GM19452 (cell line): ENCODE results near the gene CLBA1.

Experiments used
- ATAC-seq: cut with Tn5 transposase; IDR thresholded peaks from one replicate; pipeline ENCODE4 v1.9.1; 2021; ENCODE audit not compliant: unreplicated experiment

Gene CLBA1

GRCh38 chr14:104979758-104980610 lies 5.6 kb upstream of the CLBA1 start:
- no peak for ATAC-seq

- no peak for ATAC-seq
Measured at GRCh38 chr14:104980611-104981531, 4.7 kb upstream of the CLBA1 start.

- no peak for ATAC-seq
Measured at GRCh38 chr14:104981699-104982541, 3.7 kb upstream of the CLBA1 start.

GRCh38 chr14:104982548-104983230 lies 2.9 kb upstream of the CLBA1 start:
- no peak for ATAC-seq

- no peak for ATAC-seq
Measured at GRCh38 chr14:104983231-104983721, 2.3 kb upstream of the CLBA1 start.

GRCh38 chr14:104984056-104984894 lies 1.3 kb upstream of the CLBA1 start:
- ATAC-seq = no peak

GRCh38 chr14:104986487-104987164 lies 1.0 kb downstream of the CLBA1 start:
- ATAC-seq = no peak

DNA sequence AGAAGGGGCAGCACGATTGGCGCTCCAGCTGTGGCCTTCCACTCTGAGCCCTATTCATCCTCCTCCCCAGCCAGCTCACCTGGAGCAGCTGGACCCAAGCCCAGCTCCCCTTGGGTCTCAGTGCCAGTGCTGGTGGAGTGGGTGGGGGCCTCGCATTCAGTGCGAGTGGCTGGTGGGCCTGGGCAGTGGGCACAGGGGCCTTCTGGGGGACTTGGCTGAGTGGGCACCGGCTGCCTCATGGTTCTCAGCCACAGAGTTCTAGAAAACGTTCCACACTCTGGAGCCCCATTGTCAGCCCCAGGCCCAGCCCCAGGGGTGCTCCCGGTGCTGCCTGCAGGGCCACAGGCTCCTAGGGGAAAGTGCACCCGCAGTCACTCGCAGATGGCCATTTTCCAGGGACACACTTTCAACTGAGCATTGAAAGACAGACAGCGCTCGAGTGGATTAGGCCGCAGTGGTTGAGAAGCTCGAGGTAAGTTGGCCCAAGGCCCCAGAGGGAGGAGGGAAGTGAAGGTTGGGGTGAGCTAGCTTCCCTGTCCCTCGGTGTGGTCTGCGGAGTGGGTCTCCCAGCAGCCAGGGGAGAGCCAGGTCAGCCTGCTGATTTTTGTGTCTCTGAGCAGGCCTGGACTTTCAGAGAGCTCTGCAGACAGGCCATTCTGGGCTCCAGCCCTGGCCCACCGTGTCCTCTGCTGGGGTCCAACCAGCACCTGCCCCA lies 3.8 kb downstream of the CLBA1 start:
- ATAC-seq = no peak

DNA sequence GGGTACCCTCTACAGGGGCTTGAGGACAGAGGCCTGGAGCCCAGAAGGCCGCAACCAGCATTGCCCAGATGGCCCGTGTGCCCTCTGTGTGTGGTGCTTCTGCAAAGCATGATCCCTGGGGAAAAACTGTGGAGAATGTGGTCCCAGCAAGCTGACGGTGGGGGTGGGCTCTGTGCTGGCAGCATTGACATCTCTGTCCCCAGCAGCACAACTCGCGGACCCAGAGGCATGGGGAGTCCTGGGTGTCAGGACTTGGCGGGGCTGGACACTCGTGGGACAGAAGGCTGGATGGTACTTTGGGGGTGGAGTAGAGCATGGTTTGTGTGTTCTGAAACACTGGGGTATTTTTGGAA lies 4.3 kb downstream of the CLBA1 start:
- no peak for ATAC-seq

- no peak for ATAC-seq
Measured at GRCh38 chr14:104991896-104992230, 6.3 kb downstream of the CLBA1 start.

GRCh38 chr14:104992501-104992900 lies 6.9 kb downstream of the CLBA1 start:
- ATAC-seq = no peak

DNA sequence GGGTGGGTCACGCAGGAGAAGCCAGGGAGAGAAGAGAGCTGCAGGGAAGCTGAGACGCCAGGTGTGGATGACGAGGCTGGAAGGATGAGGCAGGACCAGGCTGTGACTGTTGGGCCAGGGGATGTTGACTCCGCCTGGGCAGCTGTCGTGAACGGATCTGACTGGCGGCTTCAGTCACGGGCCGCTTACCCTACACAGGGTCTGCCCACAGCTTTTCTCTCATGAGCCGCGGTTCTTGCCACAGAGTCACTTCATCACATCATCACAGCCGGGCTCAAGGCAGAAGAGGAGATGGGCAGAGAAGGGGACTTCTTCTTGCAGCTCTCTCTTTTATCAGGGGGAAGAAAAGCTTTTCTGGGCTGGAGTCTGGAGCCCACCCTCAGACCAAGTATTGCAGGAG lies 7.7 kb downstream of the CLBA1 start:
- ATAC-seq = no peak

DNA sequence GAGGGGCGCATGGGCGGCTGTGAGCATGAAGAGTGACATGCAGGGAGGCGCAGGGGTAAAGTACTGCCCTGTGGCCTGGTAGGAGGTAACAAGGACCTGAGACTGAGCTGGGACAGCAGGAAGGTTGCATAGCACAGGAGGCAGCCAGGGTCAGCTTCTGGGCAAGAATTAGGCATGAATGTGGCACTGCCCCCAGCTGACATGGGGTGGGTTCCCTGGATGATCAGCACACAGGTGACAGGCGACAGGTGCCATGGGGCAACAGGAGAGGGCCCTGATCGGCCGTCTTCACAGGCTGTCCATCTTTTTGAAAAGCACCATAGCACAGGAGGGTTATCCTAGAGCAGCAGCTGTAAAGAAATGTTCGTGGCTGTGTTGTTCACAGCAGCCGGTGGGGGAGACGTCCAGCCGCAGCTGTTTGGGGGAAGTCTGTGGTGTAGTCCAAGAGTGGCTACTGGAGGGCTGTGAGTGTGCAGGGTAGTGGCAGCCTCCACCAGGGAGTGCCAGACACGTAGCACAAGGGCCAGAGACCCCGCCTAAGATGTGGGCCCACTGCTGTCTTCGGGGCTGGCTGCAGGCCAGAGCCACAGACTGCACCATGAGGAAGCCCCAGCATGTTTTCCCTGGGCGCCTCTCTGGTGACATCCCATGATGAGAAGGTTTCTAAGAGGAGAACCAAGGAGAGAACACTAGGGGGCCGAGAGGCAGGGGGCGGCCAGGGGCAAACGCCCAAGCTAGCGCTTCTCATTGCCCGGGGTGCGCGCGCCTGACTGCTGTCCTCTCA lies 8.4 kb downstream of the CLBA1 start:
- ATAC-seq = no peak

DNA sequence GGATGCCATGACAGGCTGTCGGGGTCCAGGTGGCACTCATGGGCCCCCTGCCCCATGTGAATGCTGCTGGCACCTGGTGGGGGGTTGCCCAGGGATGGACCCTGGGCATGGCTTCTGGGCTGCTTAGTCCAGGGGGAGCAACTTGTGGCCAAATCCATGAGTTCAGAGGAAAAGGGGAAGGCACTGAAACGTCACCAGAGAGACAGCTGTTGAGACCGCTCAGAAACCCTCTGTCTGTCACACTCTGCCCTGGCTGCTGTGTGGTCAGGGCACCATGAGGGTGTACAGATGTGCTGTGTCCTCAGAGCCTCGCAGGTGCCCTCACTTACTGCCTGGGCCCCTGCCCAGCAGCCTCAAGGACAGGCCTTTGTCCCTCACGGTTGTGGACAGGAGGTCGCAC lies 9.4 kb downstream of the CLBA1 start:
- ATAC-seq = no peak

DNA sequence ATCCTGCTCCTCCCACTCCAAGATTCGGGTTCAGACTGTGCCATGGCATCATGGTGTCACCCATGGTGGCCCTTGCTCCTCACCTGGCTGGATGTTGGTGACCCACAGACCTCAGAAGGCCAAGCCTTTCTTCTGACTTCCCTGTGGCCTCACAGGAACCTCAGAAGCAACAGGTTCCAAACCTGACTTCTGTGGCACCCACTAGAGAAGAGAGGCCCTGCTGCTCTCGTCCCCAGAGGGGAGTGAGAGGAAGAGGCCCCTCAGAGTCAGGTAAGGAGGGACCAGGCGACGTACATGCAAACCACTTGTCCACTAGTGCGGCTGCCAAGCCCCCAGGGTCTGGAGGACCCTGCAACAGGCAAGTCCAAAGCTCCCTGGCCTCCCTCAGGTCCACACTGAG lies 10.4 kb downstream of the CLBA1 start:
- ATAC-seq = no peak

DNA sequence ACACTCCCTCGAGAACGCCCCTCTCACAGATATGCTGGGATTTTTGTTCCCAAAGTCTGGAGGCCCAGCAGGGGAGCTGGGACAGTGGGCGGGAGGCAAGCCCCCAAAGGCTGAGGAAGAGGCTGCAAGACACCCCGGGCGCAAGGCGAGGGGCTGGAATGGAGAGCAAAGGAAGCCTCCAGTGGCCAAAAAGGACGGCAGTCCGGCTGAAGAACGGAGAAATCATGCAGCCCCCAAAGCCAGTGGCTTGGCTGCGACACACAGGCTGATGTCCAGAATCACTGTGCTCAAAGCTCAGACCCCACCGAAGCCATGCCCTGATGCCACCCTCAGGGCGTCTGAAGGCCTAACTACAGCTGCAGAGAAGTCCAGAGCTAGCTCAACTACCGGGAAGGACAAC lies 10.9 kb downstream of the CLBA1 start:
- ATAC-seq = no peak

DNA sequence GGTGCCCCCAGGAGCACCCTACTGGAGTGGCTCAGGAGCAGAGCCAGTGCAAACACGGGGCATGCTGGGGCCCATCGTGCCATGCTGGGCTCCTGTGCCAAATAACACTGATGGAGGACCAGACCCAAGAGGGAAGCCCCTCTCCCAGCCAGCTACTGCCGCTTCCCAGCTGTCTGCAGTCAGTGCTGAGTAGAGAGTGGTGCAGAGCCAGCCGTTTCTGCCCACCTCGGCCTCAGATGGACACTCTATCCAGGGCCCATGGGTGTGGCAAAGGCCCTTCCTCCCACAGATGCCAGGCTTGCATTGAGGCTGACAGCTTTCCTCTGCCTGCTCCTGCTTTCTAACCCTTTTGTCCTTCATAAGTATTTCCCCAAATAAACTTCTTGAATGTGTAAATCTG lies 13.2 kb downstream of the CLBA1 start:
- ATAC-seq = no peak

DNA sequence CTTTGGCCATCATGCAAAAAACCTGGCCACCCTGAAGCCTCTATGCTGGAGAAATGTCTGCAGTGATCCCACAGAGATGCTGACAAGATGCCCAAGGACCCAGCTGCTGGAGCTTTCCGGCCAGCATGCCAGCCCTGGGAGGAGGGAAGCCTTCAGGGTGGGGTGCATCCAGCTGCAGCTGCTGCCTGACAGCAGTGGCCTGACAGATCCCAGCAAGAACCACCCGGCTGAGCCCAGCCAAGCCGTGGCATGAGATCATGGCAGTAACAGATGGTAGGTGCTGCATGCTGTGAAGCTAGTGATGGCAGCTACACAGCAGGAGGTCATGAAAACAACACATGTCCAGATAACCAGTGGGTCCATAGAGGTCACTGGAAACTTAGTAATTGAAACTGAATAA lies 13.8 kb downstream of the CLBA1 start:
- no peak for ATAC-seq
